ENCODE measurements around the gene DNAH17. TPM values are rescaled to one million over a fixed set of nuclear protein-coding genes. Genes with fewer than 3 reads are reported as not detected.

DNAH17 gene
- total and polyA plus RNA-seq, 2 donors: 0.05 to 0.10 TPM

GRCh38 chr17:78430892-78431691 is 146.1 kb downstream of the DNAH17 start:
- Histone ChIP-seq H3K27ac (ENCODE audit: low read depth) (no peak overlapping the region), H3K4me1 (ENCODE audit: insufficient read depth) (no peaks in the 10 kb centered on the region), H3K36me3 (ENCODE audit: insufficient read depth) (no peaks in the 10 kb centered on the region), H3K4me3 (ENCODE audit: low read depth, low read length) (no peak overlapping the region)
- 54% methylated on average over 20 of the region's 20 CpGs for WGBS
- DNase-seq (ENCODE audit: extremely low spot score): no peak

GRCh38 chr17:78429618-78429995 is 147.6 kb downstream of the DNAH17 start:
- Histone ChIP-seq H3K4me1 (ENCODE audit: insufficient read depth) (no peaks in the 10 kb centered on the region), H3K4me3 (ENCODE audit: low read depth, low read length) (no peak overlapping the region), H3K27ac (ENCODE audit: low read depth) (no peak overlapping the region), H3K36me3 (ENCODE audit: insufficient read depth) (no peaks in the 10 kb centered on the region)
- 83% methylated on average over 10 of the region's 10 CpGs for WGBS
- no peak for DNase-seq (ENCODE audit: extremely low spot score)

- Histone ChIP-seq H3K4me3 (ENCODE audit: low read depth, low read length) (no peak overlapping the region), H3K27ac (ENCODE audit: low read depth) (no peak overlapping the region), H3K36me3 (ENCODE audit: insufficient read depth) (no peaks in the 10 kb centered on the region), H3K4me1 (ENCODE audit: insufficient read depth) (no peaks in the 10 kb centered on the region)
- WGBS: 79% methylated on average over 24 of the region's 24 CpGs
- no peak for DNase-seq (ENCODE audit: extremely low spot score)
Measured at GRCh38 chr17:78428836-78429617, 148.2 kb downstream of the DNAH17 start.

- DNase-seq (ENCODE audit: extremely low spot score): no peak
- WGBS: 84% methylated on average over 20 of the region's 20 CpGs
- no peak overlapping the region for H3K4me3 ChIP-seq (ENCODE audit: low read depth, low read length)
- H3K4me1 ChIP-seq (ENCODE audit: insufficient read depth): no peaks in the 10 kb centered on the region
- no peaks in the 10 kb centered on the region for H3K36me3 ChIP-seq (ENCODE audit: insufficient read depth)
- no peak overlapping the region for H3K27ac ChIP-seq (ENCODE audit: low read depth)
Measured at GRCh38 chr17:78428025-78428575, 149.1 kb downstream of the DNAH17 start.

GRCh38 chr17:78427140-78427539 is 150.1 kb downstream of the DNAH17 start:
- no peak overlapping the region for H3K27ac ChIP-seq (ENCODE audit: low read depth)
- WGBS: 91% methylated on average over 11 of the region's 11 CpGs

GRCh38 chr17:78426293-78426879 is 150.8 kb downstream of the DNAH17 start:
- no peaks in the 10 kb centered on the region for H3K4me1 ChIP-seq (ENCODE audit: insufficient read depth)
- H3K36me3 ChIP-seq (ENCODE audit: insufficient read depth): no peaks in the 10 kb centered on the region
- H3K4me3 ChIP-seq (ENCODE audit: low read depth, low read length): no peak overlapping the region
- 93% methylated on average over 22 of the region's 22 CpGs for WGBS
- no peak overlapping the region for H3K27ac ChIP-seq (ENCODE audit: low read depth)
- DNase-seq (ENCODE audit: extremely low spot score): no peak

More at GRCh38 chr17:78427140-78427539, 150.1 kb downstream of the DNAH17 start:
- Histone ChIP-seq H3K4me3 (ENCODE audit: low read depth, low read length) (no peak overlapping the region), H3K4me1 (ENCODE audit: insufficient read depth) (no peaks in the 10 kb centered on the region), H3K36me3 (ENCODE audit: insufficient read depth) (no peaks in the 10 kb centered on the region)
- no peak for DNase-seq (ENCODE audit: extremely low spot score)

GRCh38 chr17:78425429-78425828 is 151.8 kb downstream of the DNAH17 start:
- no peak for DNase-seq (ENCODE audit: extremely low spot score)
- Histone ChIP-seq H3K4me3 (ENCODE audit: low read depth, low read length) (no peak overlapping the region), H3K36me3 (ENCODE audit: insufficient read depth) (no peaks in the 10 kb centered on the region), H3K27ac (ENCODE audit: low read depth) (no peak overlapping the region), H3K4me1 (ENCODE audit: insufficient read depth) (no peaks in the 10 kb centered on the region)
- WGBS: 88% methylated on average over 17 of the region's 17 CpGs

GRCh38 chr17:78423961-78424675 is 153.1 kb downstream of the DNAH17 start:
- no peak for DNase-seq (ENCODE audit: extremely low spot score)
- 75% methylated on average over 18 of the region's 18 CpGs for WGBS

GRCh38 chr17:78422872-78423588 is 154.2 kb downstream of the DNAH17 start:
- H3K36me3 ChIP-seq (ENCODE audit: insufficient read depth): no peaks in the 10 kb centered on the region
- no peak for DNase-seq (ENCODE audit: extremely low spot score)
- H3K4me1 ChIP-seq (ENCODE audit: insufficient read depth): no peaks in the 10 kb centered on the region
- 86% methylated on average over 20 of the region's 20 CpGs for WGBS
- H3K27ac ChIP-seq (ENCODE audit: low read depth): no peak overlapping the region
- no peak overlapping the region for H3K4me3 ChIP-seq (ENCODE audit: low read depth, low read length)

More at GRCh38 chr17:78423961-78424675, 153.1 kb downstream of the DNAH17 start:
- Histone ChIP-seq H3K4me1 (ENCODE audit: insufficient read depth) (no peaks in the 10 kb centered on the region), H3K4me3 (ENCODE audit: low read depth, low read length) (no peak overlapping the region), H3K36me3 (ENCODE audit: insufficient read depth) (no peaks in the 10 kb centered on the region), H3K27ac (ENCODE audit: low read depth) (no peak overlapping the region)

- Histone ChIP-seq H3K27ac (ENCODE audit: low read depth) (no peak overlapping the region), H3K4me1 (ENCODE audit: insufficient read depth) (no peaks in the 10 kb centered on the region), H3K36me3 (ENCODE audit: insufficient read depth) (no peaks in the 10 kb centered on the region), H3K4me3 (ENCODE audit: low read depth, low read length) (no peak overlapping the region)
- 77% methylated on average over 8 of the region's 8 CpGs for WGBS
- no peak for DNase-seq (ENCODE audit: extremely low spot score)
Measured at GRCh38 chr17:78422267-78422605, 155.0 kb downstream of the DNAH17 start.

- 76% methylated on average over 24 of the region's 24 CpGs for WGBS
- Histone ChIP-seq H3K36me3 (ENCODE audit: insufficient read depth) (no peaks in the 10 kb centered on the region), H3K27ac (ENCODE audit: low read depth) (no peak overlapping the region), H3K4me3 (ENCODE audit: low read depth, low read length) (no peak overlapping the region), H3K4me1 (ENCODE audit: insufficient read depth) (peaks cover 1% of the 10 kb centered on the region)
- no peak for DNase-seq (ENCODE audit: extremely low spot score)
Measured at GRCh38 chr17:78421534-78422266, 155.5 kb downstream of the DNAH17 start.

GRCh38 chr17:78421084-78421533 is 156.1 kb downstream of the DNAH17 start:
- no peak for DNase-seq (ENCODE audit: extremely low spot score)
- WGBS: 92% methylated on average over 6 of the region's 6 CpGs
- no peaks in the 10 kb centered on the region for H3K36me3 ChIP-seq (ENCODE audit: insufficient read depth)
- H3K27ac ChIP-seq (ENCODE audit: low read depth): no peak overlapping the region
- H3K4me1 ChIP-seq (ENCODE audit: insufficient read depth): peaks cover 1% of the 10 kb centered on the region
- no peak overlapping the region for H3K4me3 ChIP-seq (ENCODE audit: low read depth, low read length)
